HK-2 (cell line): ENCODE results near the gene TAAR2.
"Not testable (repeated sequence)": the region's sequence is repeated elsewhere in the genome, so short reads cannot be mapped to it uniquely, and the experiment has no call there.

Experiments used
- DNase-seq: peaks from one replicate; pipeline ENCODE4 v3.0.0-alpha.2; 2018; ENCODE audit not compliant: unreplicated experiment

Gene TAAR2

DNA sequence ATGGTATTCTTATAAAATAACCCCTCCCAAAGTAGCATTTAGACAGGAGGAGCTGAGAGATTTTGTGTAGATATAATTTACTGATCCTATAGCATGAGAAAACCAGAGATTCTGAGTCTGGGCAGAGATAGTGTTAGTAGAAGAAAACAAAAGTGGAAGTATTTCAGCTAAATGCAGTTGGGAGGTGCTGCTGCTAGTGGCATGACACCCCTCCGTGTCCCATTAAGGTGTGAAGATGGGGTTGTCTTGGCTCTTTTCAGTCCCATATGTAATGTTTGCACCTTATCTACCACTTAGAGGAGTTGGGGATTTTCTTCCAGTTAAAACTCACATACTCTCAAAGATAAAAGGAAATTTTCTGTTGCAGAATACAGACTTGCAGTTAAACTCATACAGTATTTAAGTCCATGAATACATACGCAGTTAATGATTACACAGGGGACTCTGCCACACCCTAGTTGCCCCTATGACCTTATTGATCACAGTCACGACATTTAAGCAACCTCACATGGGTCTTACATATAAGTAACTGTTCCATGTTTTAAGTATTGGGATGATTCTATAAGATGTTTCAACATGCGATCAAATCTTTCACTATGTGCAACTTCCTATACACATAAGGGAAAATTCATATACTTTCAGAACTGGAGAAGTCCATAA, 11.5 kb downstream of the TAAR2 start:
- no peak for DNase-seq

DNA sequence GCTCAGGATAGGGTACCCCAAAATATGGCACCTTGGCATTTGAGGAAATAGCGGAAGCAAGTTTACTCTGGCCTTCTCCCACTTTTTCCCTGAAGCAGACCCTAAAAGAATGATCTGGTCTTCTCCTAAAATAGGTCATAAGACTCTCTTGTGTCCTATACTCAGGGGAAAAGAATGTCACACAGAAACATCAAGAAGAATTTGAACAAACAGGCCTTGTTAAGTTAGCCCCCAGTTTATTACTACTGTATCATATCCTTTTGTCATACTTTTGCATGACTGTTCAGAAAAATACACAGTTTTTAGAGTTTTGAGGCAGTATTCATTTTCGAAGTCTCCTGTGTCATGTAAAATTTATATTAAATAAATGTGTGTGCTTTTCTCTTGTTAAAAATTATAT, 12.5 kb downstream of the TAAR2 start:
- no peak for DNase-seq

DNA sequence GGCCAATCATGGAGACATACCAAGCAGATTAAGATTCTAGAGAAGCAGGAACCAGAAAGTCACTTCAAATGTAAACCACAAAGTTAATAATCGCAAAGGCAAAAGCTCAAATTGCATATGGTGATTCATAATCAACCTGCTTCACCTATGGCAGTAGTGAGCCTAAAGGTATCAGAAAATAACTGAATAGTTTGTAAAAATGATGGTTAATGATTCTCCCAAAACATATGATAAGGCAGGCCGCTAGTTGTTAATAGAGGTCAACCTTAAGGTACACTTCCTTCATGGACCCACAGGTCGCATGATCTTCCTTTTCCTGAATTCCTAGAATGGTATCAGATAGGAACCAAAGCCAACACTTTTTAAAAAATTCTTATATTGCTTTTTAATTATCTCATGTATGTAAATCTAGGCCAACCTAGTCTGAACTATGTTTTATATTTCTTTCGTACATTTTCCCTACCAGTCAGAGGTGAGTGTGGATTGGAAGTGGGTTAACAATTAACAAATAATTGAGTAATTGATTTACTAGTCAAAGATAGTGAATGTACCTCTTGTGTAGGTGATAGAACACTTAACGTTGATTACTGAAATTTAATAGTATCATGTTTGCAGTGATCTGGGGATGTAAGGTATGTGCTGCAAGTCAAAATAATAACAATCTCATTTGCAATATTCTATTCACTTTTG, 16.4 kb downstream of the TAAR2 start:
- no peak for DNase-seq

DNA sequence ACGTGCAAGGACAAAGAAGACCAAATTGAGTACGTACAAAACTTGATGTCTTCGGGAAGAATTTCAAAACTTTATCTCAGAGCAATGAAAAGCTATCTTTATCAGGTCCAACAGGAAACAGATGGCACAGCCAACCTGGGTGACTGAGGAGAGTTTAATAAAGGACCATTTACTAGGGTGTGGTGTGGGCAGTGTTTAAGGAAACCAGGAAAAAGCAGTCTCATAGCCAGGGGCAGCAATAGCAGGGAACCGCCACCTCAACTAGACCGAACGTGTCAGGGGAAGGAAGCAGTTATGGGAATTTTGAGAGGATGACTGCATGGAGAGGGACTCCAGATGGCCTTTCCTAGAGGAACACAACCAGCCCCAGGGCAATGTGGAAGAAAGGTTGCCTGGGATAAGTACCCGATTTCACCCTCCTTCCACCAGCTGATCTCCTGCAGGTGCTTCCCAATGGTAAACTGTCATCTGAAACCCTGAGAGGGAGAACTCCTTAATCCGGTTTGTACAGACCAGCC, 19.4 kb downstream of the TAAR2 start:
- no peak for DNase-seq

DNA sequence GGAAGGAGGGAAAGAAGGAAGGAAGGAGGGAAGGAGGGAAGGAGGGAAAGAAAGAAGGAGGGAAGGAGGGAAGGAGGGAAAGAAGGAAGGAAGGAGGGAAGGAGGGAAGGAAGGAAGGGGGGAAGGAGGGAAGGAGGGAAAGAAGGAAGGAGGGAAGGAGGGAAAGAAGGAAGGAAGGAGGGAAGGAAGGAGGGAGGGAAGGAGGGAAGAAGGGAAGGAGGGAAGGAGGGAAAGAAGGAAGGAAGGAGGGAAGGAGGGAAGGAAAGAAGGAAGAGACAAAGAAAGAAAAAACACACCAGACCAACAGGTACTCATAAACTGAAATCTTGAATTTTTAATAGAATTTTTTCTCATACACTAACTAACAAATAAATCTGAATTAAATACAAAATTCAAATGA, 23.2 kb downstream of the TAAR2 start:
- not testable (repeated sequence) for DNase-seq

DNA sequence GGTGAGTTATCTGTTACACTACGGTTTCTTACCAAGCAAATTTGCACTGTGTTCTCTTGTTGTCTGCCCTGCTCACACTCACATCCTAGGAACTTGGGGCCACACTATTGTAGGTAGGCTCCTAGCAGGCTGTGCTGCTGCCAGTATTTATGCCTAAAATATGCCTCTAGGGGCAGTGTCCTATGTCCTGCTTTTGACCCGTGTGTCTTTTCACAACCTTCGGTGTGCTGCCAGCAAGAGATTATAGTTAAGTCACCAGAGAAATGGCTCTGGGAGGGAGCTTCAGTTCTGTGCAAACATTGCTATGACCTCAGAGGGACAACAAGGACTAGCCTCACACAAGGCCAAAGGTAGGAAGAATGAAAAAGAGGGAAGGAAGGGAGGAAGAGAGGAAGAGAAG, 25.6 kb downstream of the TAAR2 start:
- no peak for DNase-seq

DNA sequence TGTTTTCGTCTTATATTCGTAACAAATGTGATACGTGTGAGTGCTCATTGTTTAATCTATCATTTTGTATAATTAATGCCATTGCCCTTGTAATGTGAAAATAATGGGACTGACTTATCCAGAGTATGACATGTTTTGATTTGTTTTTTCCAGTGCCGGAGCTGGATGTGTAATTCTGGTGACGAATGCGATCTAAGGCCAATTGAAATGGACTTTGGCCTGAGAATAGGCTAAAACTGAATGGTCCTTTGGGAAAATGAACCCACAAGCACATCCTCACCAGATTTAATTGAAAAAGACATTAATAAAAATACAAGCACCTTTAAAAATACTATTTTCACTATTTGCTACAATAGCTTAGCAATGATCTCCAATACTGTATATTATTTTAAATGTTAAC, 27.9 kb downstream of the TAAR2 start:
- no peak for DNase-seq

DNA sequence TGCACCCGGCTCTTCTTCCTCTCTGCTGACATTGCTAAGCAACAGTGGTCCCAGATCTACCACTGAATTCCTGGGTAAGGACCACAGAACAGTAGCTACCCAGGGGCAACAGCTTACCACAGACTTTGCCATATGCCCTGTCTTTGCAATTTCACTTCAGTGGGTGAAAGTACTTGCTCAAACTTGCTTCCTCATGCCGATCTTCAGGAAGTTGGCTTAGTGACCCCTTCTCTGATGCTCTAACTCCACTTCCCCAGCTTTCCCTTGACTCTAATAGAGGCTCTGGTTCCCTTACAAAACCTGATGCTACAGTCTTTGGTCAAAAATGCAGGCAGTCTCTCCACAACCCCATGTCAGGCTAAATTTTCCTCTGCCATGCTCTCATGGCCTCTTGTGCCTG, 31.2 kb downstream of the TAAR2 start:
- DNase-seq, result no peak

DNA sequence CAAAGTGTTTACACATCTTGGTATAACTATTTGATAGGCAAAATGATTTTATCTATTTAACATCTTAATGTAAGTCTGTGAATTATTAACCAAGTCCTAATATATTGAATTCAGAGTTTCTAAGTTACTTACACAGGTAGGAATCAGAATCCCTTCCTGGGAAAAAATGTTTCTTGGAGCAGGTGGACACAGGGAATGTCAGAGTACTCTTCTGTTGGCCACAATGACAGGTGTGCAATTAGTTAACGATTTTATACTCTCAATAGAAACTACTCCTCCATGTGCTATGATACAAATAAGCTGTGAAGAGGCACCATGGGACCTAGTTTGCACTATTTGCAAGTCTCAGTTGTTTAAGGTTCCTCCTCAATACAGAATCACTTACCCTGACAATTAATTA, 33.7 kb downstream of the TAAR2 start:
- no peak for DNase-seq

DNA sequence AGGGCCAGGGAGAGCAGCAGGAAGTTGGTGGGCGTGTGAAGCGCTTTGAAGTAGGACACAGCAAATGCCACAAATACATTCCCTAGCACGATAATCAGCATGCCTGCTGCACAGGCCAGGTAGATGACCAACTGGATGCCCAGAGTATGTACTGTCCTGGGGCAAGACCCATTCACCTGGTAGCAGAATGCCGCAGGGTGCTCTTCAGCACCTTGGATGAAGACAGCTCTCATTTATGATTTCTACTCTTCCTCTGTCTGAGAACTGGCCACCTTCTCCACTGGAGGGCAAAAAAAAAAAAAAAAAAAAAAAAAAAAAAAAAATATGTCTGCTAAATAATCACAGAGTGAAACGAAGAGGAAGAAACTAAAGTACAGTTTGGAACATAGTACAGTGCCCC, 34.6 kb downstream of the TAAR2 start, which contains the start of gene TAAR5:
Gene TAAR5 (minus strand): TSS at position 288 of the 400 bp plus-strand sequence. CDS start 55 bp downstream, at position 233.
- no peak for DNase-seq

DNA sequence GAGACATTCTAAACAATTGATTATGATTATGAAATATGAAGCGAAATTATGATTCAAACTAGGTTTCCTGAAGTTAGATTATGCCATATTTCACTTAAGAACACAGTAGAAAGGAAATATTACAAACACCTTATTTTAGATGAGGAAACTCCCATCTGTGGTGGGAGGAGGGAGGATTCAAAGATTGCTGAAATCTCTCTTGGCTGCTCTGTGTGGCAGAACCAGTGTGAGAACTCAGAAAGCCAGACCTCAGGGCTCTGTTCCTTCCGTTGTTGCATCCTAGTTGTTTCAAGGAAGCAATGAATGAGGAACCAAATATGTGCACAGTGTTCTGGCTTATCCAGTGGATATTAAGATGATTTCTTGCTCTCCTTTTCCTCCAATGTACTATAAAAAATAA, 36.7 kb downstream of the TAAR2 start:
- no peak for DNase-seq

DNA sequence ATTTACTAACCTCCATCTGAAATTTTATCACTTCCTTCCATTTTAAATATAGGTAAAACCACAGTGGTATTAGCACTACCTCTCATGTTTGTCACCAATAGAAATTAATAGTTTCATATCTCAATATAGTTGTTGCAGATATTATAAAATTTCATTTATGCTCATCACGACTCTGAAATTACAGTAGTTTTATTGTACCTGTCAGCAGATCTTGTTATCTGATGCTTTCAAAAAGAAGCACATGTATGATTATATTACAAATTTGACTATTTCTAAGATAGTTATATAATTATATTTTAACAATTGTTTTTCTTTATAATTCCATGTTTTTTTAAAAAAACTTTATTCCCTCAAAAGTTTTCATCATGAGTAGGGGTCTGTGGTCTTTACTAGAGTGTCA, 39.4 kb downstream of the TAAR2 start:
- DNase-seq, result no peak

DNA sequence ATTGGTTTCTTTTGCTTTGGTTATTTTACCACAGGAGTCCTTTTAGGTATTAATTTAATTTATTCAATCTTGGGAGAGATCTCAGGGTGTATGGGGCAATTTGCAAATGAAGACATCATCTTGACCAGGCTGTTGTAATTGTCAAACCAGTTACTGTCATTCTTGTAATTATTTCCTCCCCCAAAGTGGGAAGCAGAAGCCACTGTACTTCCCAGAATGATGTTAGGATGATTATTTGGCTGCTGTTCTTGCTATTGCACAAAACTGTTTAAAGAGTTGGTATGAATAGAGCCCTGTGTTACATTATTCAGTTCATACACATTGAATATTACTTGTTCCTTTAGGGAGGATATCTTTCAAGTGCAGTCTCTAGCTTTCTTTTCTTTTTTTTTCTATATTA, 52.3 kb downstream of the TAAR2 start:
- DNase-seq, result no peak

DNA sequence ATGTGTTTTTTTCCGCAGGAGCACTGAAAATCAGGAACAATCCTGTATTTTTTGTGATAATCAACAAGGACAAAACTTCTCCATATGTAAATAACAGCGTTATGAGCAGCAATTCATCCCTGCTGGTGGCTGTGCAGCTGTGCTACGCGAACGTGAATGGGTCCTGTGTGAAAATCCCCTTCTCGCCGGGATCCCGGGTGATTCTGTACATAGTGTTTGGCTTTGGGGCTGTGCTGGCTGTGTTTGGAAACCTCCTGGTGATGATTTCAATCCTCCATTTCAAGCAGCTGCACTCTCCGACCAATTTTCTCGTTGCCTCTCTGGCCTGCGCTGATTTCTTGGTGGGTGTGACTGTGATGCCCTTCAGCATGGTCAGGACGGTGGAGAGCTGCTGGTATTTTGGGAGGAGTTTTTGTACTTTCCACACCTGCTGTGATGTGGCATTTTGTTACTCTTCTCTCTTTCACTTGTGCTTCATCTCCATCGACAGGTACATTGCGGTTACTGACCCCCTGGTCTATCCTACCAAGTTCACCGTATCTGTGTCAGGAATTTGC, 53.8 kb downstream of the TAAR2 start, which contains the start of gene TAAR6:
Gene TAAR6 (plus strand): TSS at position 102 of the 557 bp plus-strand sequence. CDS start 0 bp downstream, at position 102.
- DNase-seq, result no peak

DNA sequence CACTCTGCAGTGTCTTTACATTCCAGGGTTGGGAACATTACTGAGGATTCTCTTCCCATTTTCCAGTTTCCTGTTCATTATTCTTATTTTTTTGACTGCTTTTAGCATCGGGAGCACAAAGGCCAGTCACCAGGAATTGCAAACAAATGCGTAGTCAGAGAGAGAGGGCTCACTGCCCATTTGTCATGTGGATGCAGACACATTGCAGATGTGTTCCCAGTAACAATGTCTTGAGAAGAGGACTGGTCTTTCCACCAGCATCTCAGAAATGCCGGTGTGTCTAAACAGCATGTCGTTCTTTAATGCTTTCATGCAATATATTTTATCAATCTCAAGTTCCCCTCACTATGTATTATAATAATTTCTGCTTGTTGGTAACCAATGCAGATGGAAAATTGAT, 54.9 kb downstream of the TAAR2 start:
- no peak for DNase-seq

DNA sequence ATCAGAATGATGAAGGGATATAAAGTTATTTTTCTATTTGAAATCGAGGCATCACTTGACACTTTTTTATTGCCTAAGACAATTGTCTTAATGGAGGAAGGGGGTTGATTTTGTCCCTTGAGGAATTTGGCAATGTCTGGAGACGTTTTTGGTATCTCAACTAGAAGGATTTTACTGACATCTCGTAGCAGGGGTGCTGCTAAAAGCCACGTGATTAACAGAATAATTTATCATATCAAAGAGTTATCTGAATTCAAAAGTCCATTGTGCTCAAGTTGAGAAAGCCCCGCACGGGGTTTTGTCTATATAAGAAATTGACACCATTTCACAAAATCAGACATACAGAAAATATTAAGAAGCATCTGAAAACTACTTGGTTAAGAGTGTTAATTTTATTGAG, 55.5 kb downstream of the TAAR2 start:
- DNase-seq, result no peak

DNA sequence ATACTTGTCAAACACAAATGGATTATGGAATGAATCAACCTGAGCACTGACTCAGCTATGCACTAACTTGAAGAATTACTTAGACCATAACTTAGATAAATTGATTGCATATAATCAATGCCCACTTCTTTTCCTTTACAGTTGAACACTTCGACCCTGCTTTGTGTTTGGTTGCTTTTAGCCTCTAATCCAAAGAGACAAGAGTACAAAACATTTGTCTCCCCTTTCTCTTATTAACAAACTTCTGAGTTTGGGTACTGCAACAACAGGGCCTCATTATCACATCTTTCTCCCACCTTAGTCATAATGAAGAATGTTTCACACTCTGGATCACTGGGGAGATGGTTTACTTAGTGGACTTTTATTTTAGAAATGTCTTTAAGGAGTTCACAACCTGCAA, 56.5 kb downstream of the TAAR2 start:
- DNase-seq, result no peak
